Activated T-helper 1 cell treated with anti-CD3 and anti-CD28 coated beads, Interleukin-12 subunit alpha, Interleukin-12 subunit beta, Interleukin-2, Interleukin-4 antibody, amounts not matched to agents 30 ng/mL and 10 ng/mL and 1 ng/mL, durations not matched to agents 14 hours and 24 hours and 36 hours (primary cell): ENCODE measurements around the gene DOCK1. TPM values are rescaled to one million over a fixed set of nuclear protein-coding genes. Genes with fewer than 3 reads are reported as not detected.

Experiments
- DNase-seq: peaks from one replicate; pipeline ENCODE4 v3.0.0; 2021; ENCODE audit warnings: low spot score
- H3K27ac Mint-ChIP-seq: one replicate; pipeline ENCODE4 v1.8.0; 2021; ENCODE audit warnings: mild to moderate bottlenecking, mixed read lengths
- H3K27me3 Mint-ChIP-seq: one replicate; pipeline ENCODE4 v1.8.0; 2022; ENCODE audit warnings: mild to moderate bottlenecking, moderate library complexity, mixed read lengths; ENCODE audit not compliant: insufficient read depth
- H3K36me3 Mint-ChIP-seq: one replicate; pipeline ENCODE4 v1.8.0; 2021; ENCODE audit warnings: low read depth, mixed read lengths
- H3K4me1 Mint-ChIP-seq: one replicate; pipeline ENCODE4 v1.8.0; 2021; ENCODE audit warnings: low read depth, mixed read lengths
- H3K4me3 Mint-ChIP-seq: one replicate; pipeline ENCODE4 v1.8.0; 2021; ENCODE audit warnings: mild to moderate bottlenecking, moderate library complexity, mixed read lengths
- H3K9me3 Mint-ChIP-seq: one replicate; pipeline ENCODE4 v1.8.0; 2021; ENCODE audit warnings: mixed read lengths
- intact Hi-C: fragments of 100-400 bp; cut with micrococcal nuclease; formaldehyde crosslinking; loops from one replicate; pipeline ENCODE4 v1.15.1; 2024
- total RNA-seq: library from RNA; stranded (reverse); gene quantifications from 2 replicates; pipeline ENCODE4 v1.2.3, GENCODE V29; 2022

Gene DOCK1
- total RNA-seq, 1 donor from 2014 or later = 0.75 TPM

GRCh38 chr10:126921162-126921561, 15.9 kb downstream of the DOCK1 start:
- H3K27ac Mint-ChIP-seq = no peak overlapping the region
- DNase-seq = no peak
- no peaks in the 10 kb centered on the region for H3K27me3 Mint-ChIP-seq
- H3K9me3 Mint-ChIP-seq = peaks cover 7% of the 10 kb centered on the region
- H3K36me3 Mint-ChIP-seq = no peaks in the 10 kb centered on the region
- intact Hi-C loops = no loop called here
- H3K4me1 Mint-ChIP-seq = no peaks in the 10 kb centered on the region
- H3K4me3 Mint-ChIP-seq = no peak overlapping the region

- H3K9me3 Mint-ChIP-seq = peaks cover 7% of the 10 kb centered on the region
- H3K27ac Mint-ChIP-seq = no peak overlapping the region
- H3K4me1 Mint-ChIP-seq = no peaks in the 10 kb centered on the region
- no peak for DNase-seq
- intact Hi-C loops = no loop called here
- no peaks in the 10 kb centered on the region for H3K36me3 Mint-ChIP-seq
- no peaks in the 10 kb centered on the region for H3K27me3 Mint-ChIP-seq
- no peak overlapping the region for H3K4me3 Mint-ChIP-seq
Measured at GRCh38 chr10:126921974-126922525, 16.8 kb downstream of the DOCK1 start.

GRCh38 chr10:126924180-126924914, 19.1 kb downstream of the DOCK1 start:
- H3K27me3 Mint-ChIP-seq = no peaks in the 10 kb centered on the region
- H3K27ac Mint-ChIP-seq = no peak overlapping the region
- DNase-seq = no peak
- H3K36me3 Mint-ChIP-seq = no peaks in the 10 kb centered on the region
- H3K4me1 Mint-ChIP-seq = no peaks in the 10 kb centered on the region
- H3K4me3 Mint-ChIP-seq = no peak overlapping the region
- H3K9me3 Mint-ChIP-seq = peaks cover 4% of the 10 kb centered on the region
- intact Hi-C loops = no loop called here

GRCh38 chr10:126924915-126925300, 19.7 kb downstream of the DOCK1 start:
- no peaks in the 10 kb centered on the region for H3K27me3 Mint-ChIP-seq
- H3K4me3 Mint-ChIP-seq = no peak overlapping the region
- intact Hi-C loops = no loop called here
- no peak for DNase-seq
- no peaks in the 10 kb centered on the region for H3K36me3 Mint-ChIP-seq
- peaks cover 4% of the 10 kb centered on the region for H3K9me3 Mint-ChIP-seq
- H3K4me1 Mint-ChIP-seq = no peaks in the 10 kb centered on the region
- H3K27ac Mint-ChIP-seq = no peak overlapping the region

GRCh38 chr10:126926568-126926967, 21.3 kb downstream of the DOCK1 start:
- Mint-ChIP-seq H3K27ac (no peak overlapping the region), H3K4me3 (no peak overlapping the region), H3K27me3 (no peaks in the 10 kb centered on the region), H3K36me3 (no peaks in the 10 kb centered on the region), H3K4me1 (no peaks in the 10 kb centered on the region), H3K9me3 (no peaks in the 10 kb centered on the region)
- intact Hi-C loops = no loop called here
- DNase-seq = no peak

GRCh38 chr10:126927799-126928198, 22.6 kb downstream of the DOCK1 start:
- H3K36me3 Mint-ChIP-seq = no peaks in the 10 kb centered on the region
- no peak overlapping the region for H3K4me3 Mint-ChIP-seq
- no peaks in the 10 kb centered on the region for H3K27me3 Mint-ChIP-seq
- DNase-seq = no peak
- intact Hi-C loops = no loop called here
- H3K4me1 Mint-ChIP-seq = no peaks in the 10 kb centered on the region
- H3K9me3 Mint-ChIP-seq = no peaks in the 10 kb centered on the region
- no peak overlapping the region for H3K27ac Mint-ChIP-seq

GRCh38 chr10:126928274-126928673, 23.0 kb downstream of the DOCK1 start:
- Mint-ChIP-seq H3K9me3 (no peaks in the 10 kb centered on the region), H3K27ac (no peak overlapping the region), H3K4me3 (no peak overlapping the region), H3K27me3 (no peaks in the 10 kb centered on the region), H3K36me3 (no peaks in the 10 kb centered on the region), H3K4me1 (no peaks in the 10 kb centered on the region)
- intact Hi-C loops = no loop called here
- DNase-seq = no peak

- Mint-ChIP-seq H3K27me3 (no peaks in the 10 kb centered on the region), H3K9me3 (no peaks in the 10 kb centered on the region), H3K4me1 (no peaks in the 10 kb centered on the region), H3K4me3 (no peak overlapping the region), H3K36me3 (no peaks in the 10 kb centered on the region), H3K27ac (no peak overlapping the region)
- DNase-seq = no peak
- intact Hi-C loops = no loop called here
Measured at GRCh38 chr10:126929391-126929790, 24.2 kb downstream of the DOCK1 start.

GRCh38 chr10:126930131-126930882, 25.1 kb downstream of the DOCK1 start:
- H3K27me3 Mint-ChIP-seq = no peaks in the 10 kb centered on the region
- H3K4me3 Mint-ChIP-seq = no peak overlapping the region
- no peak for DNase-seq
- no peak overlapping the region for H3K27ac Mint-ChIP-seq
- no peaks in the 10 kb centered on the region for H3K4me1 Mint-ChIP-seq
- intact Hi-C loops = no loop called here
- no peaks in the 10 kb centered on the region for H3K9me3 Mint-ChIP-seq
- no peaks in the 10 kb centered on the region for H3K36me3 Mint-ChIP-seq

- no peak for DNase-seq
- H3K27ac Mint-ChIP-seq = no peak overlapping the region
- H3K27me3 Mint-ChIP-seq = no peaks in the 10 kb centered on the region
- intact Hi-C loops = no loop called here
- H3K36me3 Mint-ChIP-seq = no peaks in the 10 kb centered on the region
- no peaks in the 10 kb centered on the region for H3K9me3 Mint-ChIP-seq
- no peak overlapping the region for H3K4me3 Mint-ChIP-seq
- no peaks in the 10 kb centered on the region for H3K4me1 Mint-ChIP-seq
Measured at GRCh38 chr10:126930883-126931503, 25.8 kb downstream of the DOCK1 start.

- intact Hi-C loops = no loop called here
- DNase-seq = no peak
- Mint-ChIP-seq H3K9me3 (no peaks in the 10 kb centered on the region), H3K27me3 (no peaks in the 10 kb centered on the region), H3K36me3 (no peaks in the 10 kb centered on the region), H3K4me1 (no peaks in the 10 kb centered on the region), H3K4me3 (no peak overlapping the region), H3K27ac (no peak overlapping the region)
Measured at GRCh38 chr10:126931544-126931943, 26.3 kb downstream of the DOCK1 start.

GRCh38 chr10:126932516-126932915, 27.3 kb downstream of the DOCK1 start:
- no peak overlapping the region for H3K27ac Mint-ChIP-seq
- intact Hi-C loops = no loop called here
- no peaks in the 10 kb centered on the region for H3K27me3 Mint-ChIP-seq
- DNase-seq = no peak
- no peak overlapping the region for H3K4me3 Mint-ChIP-seq
- no peaks in the 10 kb centered on the region for H3K9me3 Mint-ChIP-seq
- no peaks in the 10 kb centered on the region for H3K4me1 Mint-ChIP-seq
- no peaks in the 10 kb centered on the region for H3K36me3 Mint-ChIP-seq

GRCh38 chr10:126933116-126933515, 27.9 kb downstream of the DOCK1 start:
- no peaks in the 10 kb centered on the region for H3K9me3 Mint-ChIP-seq
- H3K27me3 Mint-ChIP-seq = no peaks in the 10 kb centered on the region
- H3K27ac Mint-ChIP-seq = no peak overlapping the region
- no peaks in the 10 kb centered on the region for H3K36me3 Mint-ChIP-seq
- no peak for DNase-seq
- intact Hi-C loops = no loop called here
- no peak overlapping the region for H3K4me3 Mint-ChIP-seq
- no peaks in the 10 kb centered on the region for H3K4me1 Mint-ChIP-seq
